Endodermal cell (in vitro differentiated cells): ENCODE data around the gene UBE2E1. TPM values are rescaled to one million over a fixed set of nuclear protein-coding genes. Genes with fewer than 3 reads are reported as not detected.

Source experiments
- DNase-seq: peaks from one replicate; pipeline ENCODE4 v3.0.0-alpha.2; 2017
- H3K27ac ChIP-seq: 2 replicates; pipeline ENCODE4 v1.5.1; 2013; ENCODE audit warnings: mild to moderate bottlenecking, low read depth, low read length, moderate library complexity
- H3K27me3 ChIP-seq: 2 replicates; pipeline ENCODE4 v1.6.1; 2013; ENCODE audit warnings: mild to moderate bottlenecking, low read length, moderate library complexity; ENCODE audit not compliant: insufficient read depth, control insufficient read depth, poor library complexity, severe bottlenecking
- H3K36me3 ChIP-seq: 2 replicates; pipeline ENCODE4 v1.7.0; 2013; ENCODE audit warnings: mild to moderate bottlenecking, low read length, moderate library complexity; ENCODE audit not compliant: control insufficient read depth, insufficient read depth
- H3K4me1 ChIP-seq: one replicate; pipeline ENCODE4 v1.7.0; 2013; ENCODE audit warnings: low read length; ENCODE audit not compliant: control insufficient read depth, insufficient read depth
- H3K4me3 ChIP-seq: 2 replicates; pipeline ENCODE4 v1.5.1; 2013; ENCODE audit warnings: mild to moderate bottlenecking, low read length, moderate library complexity
- H3K9ac ChIP-seq: 2 replicates; pipeline ENCODE4 v1.6.1; 2013; ENCODE audit warnings: mild to moderate bottlenecking, low read length, moderate library complexity; ENCODE audit not compliant: poor library complexity, severe bottlenecking; ENCODE audit errors: extremely low read depth
- H3K9me3 ChIP-seq: 2 replicates; pipeline ENCODE4 v1.6.1; 2013; ENCODE audit warnings: mild to moderate bottlenecking, low read length, moderate library complexity; ENCODE audit not compliant: control insufficient read depth
- H3K27ac Mint-ChIP-seq: 2 replicates; pipeline ENCODE4 v1.8.0; 2020; ENCODE audit warnings: mixed read lengths
- H3K27me3 Mint-ChIP-seq: 2 replicates; pipeline ENCODE4 v1.8.0; 2021; ENCODE audit warnings: mild to moderate bottlenecking, mixed read lengths; ENCODE audit not compliant: insufficient read depth
- H3K36me3 Mint-ChIP-seq: 2 replicates; pipeline ENCODE4 v1.8.0; 2020; ENCODE audit warnings: low read depth, mixed read lengths
- H3K4me1 Mint-ChIP-seq: 2 replicates; pipeline ENCODE4 v1.8.0; 2020; ENCODE audit warnings: mixed read lengths
- H3K4me3 Mint-ChIP-seq: 2 replicates; pipeline ENCODE4 v1.8.0; 2020; ENCODE audit warnings: mild to moderate bottlenecking, moderate library complexity, mixed read lengths
- H3K9me3 Mint-ChIP-seq: 2 replicates; pipeline ENCODE4 v1.8.0; 2020; ENCODE audit warnings: mild to moderate bottlenecking, mixed read lengths
- CTCF ChIP-seq: fragments of 200-600 bp; sonication (generic); conservative IDR thresholded peaks from 2 replicates; pipeline ENCODE4 v1.5.0; 2021; ENCODE audit warnings: antibody characterized with exemption, mild to moderate bottlenecking
- WGBS, 2 experiments: methylation state at CpG; one replicate each; pipeline versions ENCODE4 v1.1.5 to v1.1.7; 2013; ENCODE audit warnings: missing lambda C conversion rate in 2 of 2, mixed read lengths in 1 of 2; ENCODE audit not compliant: insufficient coverage in 1 of 2, insufficient read length in 1 of 2; 5-methylcytosine and 5-hydroxymethylcytosine counted together
- total RNA-seq, 2 donors: library from RNA; stranded (reverse); fragmentation: NEBNext Ultra II Directional in 1 of 2; extraction: Animal tissue kit (Norgen Biotek cat#: 25700) in 1 of 2; gene quantifications; 2 replicates in 1 of 2; 3 replicates in 1 of 2; pipeline ENCODE4 v1.2.1, GENCODE V29; 2021

Gene UBE2E1
- total RNA-seq, 2 donors from 2014 or later: 112 to 120 TPM

DNA sequence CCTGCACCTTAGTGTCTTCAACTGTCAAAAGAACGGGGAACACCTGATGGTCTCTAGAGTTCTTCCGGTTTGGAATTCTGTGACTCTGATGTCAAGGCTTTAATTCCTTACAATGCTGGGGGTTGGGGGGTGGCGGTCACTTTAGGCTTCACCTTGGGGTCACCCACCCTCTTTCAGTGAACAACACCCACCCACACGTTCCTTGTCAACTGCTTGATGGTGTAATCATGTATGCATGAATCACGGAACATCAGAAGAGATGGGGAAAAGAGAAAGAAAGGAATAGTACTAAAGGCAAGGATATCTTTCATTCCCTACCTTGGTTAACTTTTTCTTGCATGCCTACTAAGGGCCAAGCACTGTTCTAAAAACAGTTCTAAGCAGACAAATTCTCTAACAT is 7.3 kb upstream of the UBE2E1 start:
- WGBS, 2 experiments: 96 to 100% methylated on average over 2 to 4 of the region's 5 CpGs
- TF ChIP-seq CTCF: no peak

GRCh38 chr3:23798876-23799275 is 6.9 kb upstream of the UBE2E1 start:
- no peak overlapping the region for H3K27ac Mint-ChIP-seq
- H3K27me3 ChIP-seq: no peaks in the 10 kb centered on the region
- H3K36me3 Mint-ChIP-seq: no peaks in the 10 kb centered on the region
- no peaks in the 10 kb centered on the region for H3K4me1 ChIP-seq
- H3K36me3 ChIP-seq: no peaks in the 10 kb centered on the region
- H3K27me3 Mint-ChIP-seq: peaks cover 3% of the 10 kb centered on the region
- TF ChIP-seq CTCF: no peak
- no peak overlapping the region for H3K4me3 ChIP-seq
- WGBS, 2 experiments: 69 to 85% methylated on average over 2 to 3 of the region's 3 CpGs
- DNase-seq: no peak
- H3K9me3 ChIP-seq: no peaks in the 10 kb centered on the region
- no peaks in the 10 kb centered on the region for H3K9me3 Mint-ChIP-seq
- H3K27ac ChIP-seq: no peak overlapping the region
- H3K4me1 Mint-ChIP-seq: no peaks in the 10 kb centered on the region
- no peak overlapping the region for H3K9ac ChIP-seq
- H3K4me3 Mint-ChIP-seq: no peak overlapping the region

More for the DNA sequence above, 7.3 kb upstream of the UBE2E1 start:
- H3K9me3 ChIP-seq: no peaks in the 10 kb centered on the region
- H3K36me3 ChIP-seq: no peaks in the 10 kb centered on the region
- peaks cover 3% of the 10 kb centered on the region for H3K27me3 Mint-ChIP-seq
- no peaks in the 10 kb centered on the region for H3K9me3 Mint-ChIP-seq
- no peak overlapping the region for H3K4me3 ChIP-seq
- H3K4me3 Mint-ChIP-seq: no peak overlapping the region
- H3K27ac Mint-ChIP-seq: no peak overlapping the region
- no peaks in the 10 kb centered on the region for H3K27me3 ChIP-seq
- no peaks in the 10 kb centered on the region for H3K4me1 ChIP-seq
- no peaks in the 10 kb centered on the region for H3K4me1 Mint-ChIP-seq
- no peak for DNase-seq
- no peak overlapping the region for H3K27ac ChIP-seq
- no peak overlapping the region for H3K9ac ChIP-seq
- H3K36me3 Mint-ChIP-seq: no peaks in the 10 kb centered on the region

GRCh38 chr3:23800731-23801130 is 5.0 kb upstream of the UBE2E1 start:
- Mint-ChIP-seq H3K4me3 (no peak overlapping the region), H3K4me1 (peaks cover 8% of the 10 kb centered on the region), H3K9me3 (no peaks in the 10 kb centered on the region), H3K27me3 (peaks cover 6% of the 10 kb centered on the region), H3K36me3 (no peaks in the 10 kb centered on the region), H3K27ac (no peak overlapping the region)
- H3K9me3 ChIP-seq: no peaks in the 10 kb centered on the region
- no peaks in the 10 kb centered on the region for H3K4me1 ChIP-seq
- WGBS, 2 experiments: 90 to 94% methylated on average over 3 of the region's 3 CpGs
- H3K27ac ChIP-seq: no peak overlapping the region
- no peak overlapping the region for H3K4me3 ChIP-seq
- no peaks in the 10 kb centered on the region for H3K36me3 ChIP-seq
- H3K27me3 ChIP-seq: no peaks in the 10 kb centered on the region
- no peak for TF ChIP-seq CTCF
- DNase-seq: no peak
- no peak overlapping the region for H3K9ac ChIP-seq
